Bronchial epithelial cell (primary cell): ENCODE results near the gene DPYD. TPM values are rescaled to one million over a fixed set of nuclear protein-coding genes. Genes with fewer than 3 reads are reported as not detected.

Source experiments
- DNase-seq: peaks from one replicate; pipeline ENCODE4 v3.0.0-alpha.2; 2010; ENCODE audit warnings: low read depth
- FAIRE-seq: peaks from 2 replicates; lab custom pipeline; 2011; peaks lifted over from hg19 to GRCh38; lab: Jason Lieb, UNC
- H3K27me3 ChIP-seq: 2 replicates; pipeline ENCODE4 v1.5.1; 2011; ENCODE audit warnings: low read length; ENCODE audit not compliant: control insufficient read depth, insufficient read depth
- H3K36me3 ChIP-seq: 2 replicates; pipeline ENCODE4 v1.5.1; 2011; ENCODE audit warnings: low read length; ENCODE audit not compliant: control insufficient read depth, insufficient read depth
- H3K4me3 ChIP-seq: 2 replicates; pipeline ENCODE4 v1.5.1; 2011; ENCODE audit warnings: mild to moderate bottlenecking, low read depth, low read length, control low read depth
- CTCF ChIP-seq: IDR thresholded peaks from 2 replicates; pipeline ENCODE4 v1.5.1; 2011; ENCODE audit warnings: mild to moderate bottlenecking, moderate library complexity, low read length, control low read depth, inconsistent platforms; ENCODE audit not compliant: insufficient read depth, severe bottlenecking
- total RNA-seq: library from RNA; depleted of rRNA; stranded (reverse); fragments of >200 nt; gene quantifications from 2 replicates; pipeline ENCODE4 v1.2.1, GENCODE V29; 2014

DPYD gene
- total RNA-seq, 1 donor from 2014 or later = 1.6 TPM

GRCh38 chr1:97105531-97105930 is 815.3 kb downstream of the DPYD start:
- TF ChIP-seq CTCF = no peak
- FAIRE-seq (no peak), DNase-seq (no peak)
- no peaks in the 10 kb centered on the region for H3K36me3 ChIP-seq
- H3K27me3 ChIP-seq = no peaks in the 10 kb centered on the region
- no peak overlapping the region for H3K4me3 ChIP-seq

GRCh38 chr1:97101509-97101908 is 819.3 kb downstream of the DPYD start:
- TF ChIP-seq CTCF = no peak
- no peaks in the 10 kb centered on the region for H3K27me3 ChIP-seq
- DNase-seq (no peak), FAIRE-seq (no peak)
- H3K4me3 ChIP-seq = no peak overlapping the region
- no peaks in the 10 kb centered on the region for H3K36me3 ChIP-seq

GRCh38 chr1:97097404-97097925 is 823.4 kb downstream of the DPYD start:
- no peaks in the 10 kb centered on the region for H3K36me3 ChIP-seq
- peak; percentile 42 for DNase-seq
- no peaks in the 10 kb centered on the region for H3K27me3 ChIP-seq
- TF ChIP-seq CTCF = no peak
- no peak for FAIRE-seq
- no peak overlapping the region for H3K4me3 ChIP-seq

GRCh38 chr1:97095764-97096163 is 825.1 kb downstream of the DPYD start:
- no peak for DNase-seq
- no peak for FAIRE-seq
- H3K36me3 ChIP-seq = no peaks in the 10 kb centered on the region
- TF ChIP-seq CTCF = no peak
- H3K27me3 ChIP-seq = no peaks in the 10 kb centered on the region
- no peak overlapping the region for H3K4me3 ChIP-seq

GRCh38 chr1:97094247-97094972 is 826.4 kb downstream of the DPYD start:
- DNase-seq (peak; percentile 67), FAIRE-seq (no peak)
- H3K27me3 ChIP-seq = no peaks in the 10 kb centered on the region
- TF ChIP-seq CTCF = no peak
- no peak overlapping the region for H3K4me3 ChIP-seq
- H3K36me3 ChIP-seq = no peaks in the 10 kb centered on the region
